Measurements from ENCODE around the gene TRDN.

- TF ChIP-seq CTCF (IDR thresholded peaks at IDR 0.05) (no peak), POLR2A (IDR thresholded peaks at IDR 0.05) (no peak)
Observed at GRCh38 chr6:123588546-123588895, 48.2 kb downstream of the TRDN start.

Data from body of pancreas (tissue), 4 donors.